NCI-H345 treated with DMSO at 0.1 percent for 48 hours (cell line): ENCODE measurements around the gene CDC42SE2.
"Not testable (repeated sequence)": the region's sequence is repeated elsewhere in the genome, so short reads cannot be mapped to it uniquely, and the experiment has no call there.

Source experiments
- DNase-seq: peaks from one replicate; lab custom pipeline; 2025; ENCODE audit not compliant: unreplicated experiment; lab: John Stamatoyannopoulos, UW

Gene CDC42SE2

DNA sequence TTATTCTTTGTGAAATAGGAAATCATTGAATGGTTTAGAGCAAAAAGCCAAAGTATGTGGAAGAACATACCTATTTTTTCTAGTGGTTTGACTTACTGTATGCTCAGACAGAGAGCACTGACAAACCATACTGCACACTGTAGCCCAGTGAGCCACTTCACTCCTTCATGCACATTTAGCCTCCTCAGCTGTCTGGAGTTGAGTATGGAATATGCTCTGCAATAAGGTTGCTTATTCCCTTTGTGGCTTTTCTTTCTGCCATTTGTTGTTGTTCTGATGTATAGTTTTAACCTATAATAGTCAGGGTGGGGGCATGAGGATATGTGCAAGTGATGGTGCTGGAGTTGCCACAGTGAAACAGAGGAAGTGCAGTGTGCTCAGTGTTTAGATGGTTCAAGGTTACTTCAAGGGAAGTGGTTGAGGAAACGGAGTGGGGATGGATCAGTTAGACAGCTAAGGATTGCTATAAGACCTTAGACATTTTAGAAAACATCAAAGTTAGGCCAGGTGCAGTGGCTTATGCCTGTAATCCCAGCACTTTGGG, 100.7 kb downstream of the CDC42SE2 start:
- no peak for DNase-seq

DNA sequence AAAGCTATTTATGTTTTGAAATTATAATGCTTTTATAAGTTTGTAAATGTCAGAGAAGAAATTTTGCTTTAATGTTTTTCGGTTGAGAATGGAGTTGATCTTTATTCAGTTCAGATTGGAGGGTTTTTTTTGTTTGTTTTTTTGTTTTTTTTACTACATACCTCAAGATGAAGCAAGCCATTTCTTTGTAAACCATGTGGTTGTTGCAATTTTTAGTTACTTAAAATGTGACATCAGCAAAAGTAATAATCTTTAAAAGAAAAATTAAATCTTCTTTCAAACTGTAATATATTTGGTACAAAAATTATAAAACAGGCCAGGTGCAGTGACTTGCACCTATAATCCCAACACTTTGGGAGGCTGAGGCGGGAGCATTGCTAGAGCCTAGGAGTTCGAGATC, 102.6 kb downstream of the CDC42SE2 start:
- DNase-seq = no peak

DNA sequence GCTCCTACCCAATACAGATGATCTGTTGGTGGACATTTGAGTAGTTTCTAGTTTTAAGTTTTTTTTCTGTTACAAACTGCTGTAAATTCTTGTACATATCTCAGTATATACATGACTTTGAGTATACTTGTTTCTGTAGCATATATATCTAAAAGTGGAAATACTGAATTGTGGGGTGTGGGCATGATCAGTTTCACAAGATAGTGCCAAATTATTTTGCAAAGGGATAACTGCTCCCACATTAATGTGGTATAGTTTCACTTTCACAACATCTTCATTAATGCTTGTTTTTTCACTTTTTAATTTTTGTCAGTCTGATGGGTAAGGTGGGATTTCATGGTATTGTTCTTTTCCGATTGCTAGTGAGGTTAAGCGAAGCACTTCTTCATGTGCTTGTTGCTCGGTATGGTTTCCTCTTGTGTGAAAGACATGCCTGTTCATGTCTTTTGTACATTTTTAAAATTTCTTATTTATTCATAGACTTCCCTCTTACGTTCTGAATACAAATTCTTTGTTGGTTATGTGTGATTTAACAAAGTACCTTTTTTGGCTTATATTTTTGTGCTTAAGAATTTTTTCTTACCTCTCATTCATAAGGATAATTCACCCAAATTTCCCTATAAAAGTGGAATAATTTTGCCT, 103.5 kb downstream of the CDC42SE2 start:
- no peak for DNase-seq

DNA sequence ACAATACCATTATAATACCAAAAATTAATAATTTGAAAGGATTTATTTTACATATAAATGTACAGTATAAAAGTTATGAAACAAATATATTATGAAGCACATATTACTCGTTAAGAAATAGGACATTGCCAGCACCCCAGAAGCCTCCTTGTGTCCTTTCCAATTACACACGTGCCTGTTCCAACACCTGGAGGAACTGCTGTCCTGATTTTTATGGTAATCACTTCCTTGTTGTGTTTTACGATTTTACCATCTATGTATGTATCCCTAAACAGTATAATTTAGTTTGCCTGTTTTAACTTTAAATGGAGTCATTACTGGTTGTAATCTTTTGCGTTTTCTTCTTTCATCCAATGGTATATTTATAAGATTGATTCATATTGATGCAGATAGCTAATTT, 105.0 kb downstream of the CDC42SE2 start:
- DNase-seq = no peak

DNA sequence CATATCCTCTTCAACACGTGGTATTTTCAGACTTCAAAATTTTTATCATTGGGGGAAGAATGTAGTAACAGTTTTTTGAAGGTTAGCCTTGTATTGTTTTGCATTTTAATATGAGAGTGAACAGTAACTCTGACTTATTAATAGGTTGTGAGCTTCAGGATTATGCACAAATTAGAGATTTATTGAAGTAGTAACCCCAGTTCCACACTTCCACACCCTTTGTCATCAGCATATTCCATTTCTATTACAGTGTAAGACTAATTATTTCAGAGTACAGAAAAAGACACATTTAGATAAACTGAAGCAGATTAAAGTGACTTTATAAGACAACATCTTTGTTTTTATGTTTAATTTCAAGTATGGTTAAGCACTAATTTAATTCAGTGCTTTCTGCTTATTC, 105.7 kb downstream of the CDC42SE2 start:
- DNase-seq = no peak

DNA sequence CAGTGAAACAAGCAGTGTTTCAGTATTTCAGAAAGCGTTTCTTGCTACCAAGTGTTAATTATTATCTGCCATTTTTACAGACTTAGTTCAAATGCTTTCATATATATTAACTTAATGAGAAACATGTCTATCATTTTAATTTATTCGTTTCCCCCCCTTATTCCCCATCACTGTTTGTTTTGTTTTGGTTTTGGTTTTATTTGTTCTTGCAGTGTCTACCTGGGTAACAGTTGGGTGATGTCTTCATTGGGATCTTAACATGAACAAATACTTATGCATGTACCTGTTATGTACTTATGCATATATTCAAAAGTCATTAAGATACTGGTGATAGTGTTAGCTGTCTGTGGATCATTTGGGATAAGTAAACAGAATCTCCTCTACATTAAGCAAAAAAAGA, 108.0 kb downstream of the CDC42SE2 start:
- DNase-seq = no peak

DNA sequence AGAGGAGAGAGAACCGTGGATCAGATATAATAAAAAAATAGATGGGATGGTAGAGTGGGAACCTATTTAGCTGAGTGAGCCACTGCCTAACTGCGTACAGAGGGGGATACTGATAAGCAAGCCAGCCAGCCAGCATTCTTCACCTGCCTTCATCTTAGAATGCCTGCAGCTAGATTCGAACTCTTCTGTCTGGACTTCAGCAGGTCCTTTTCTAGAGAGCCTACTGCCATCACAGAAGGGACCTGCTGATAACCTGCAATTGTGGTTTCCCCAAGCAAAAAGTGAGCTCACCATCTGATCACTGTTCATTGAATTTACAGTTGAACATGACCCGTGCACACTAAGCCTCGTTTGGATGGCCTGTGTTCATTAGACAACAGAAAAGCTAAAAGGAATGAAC, 109.4 kb downstream of the CDC42SE2 start:
- no peak for DNase-seq

DNA sequence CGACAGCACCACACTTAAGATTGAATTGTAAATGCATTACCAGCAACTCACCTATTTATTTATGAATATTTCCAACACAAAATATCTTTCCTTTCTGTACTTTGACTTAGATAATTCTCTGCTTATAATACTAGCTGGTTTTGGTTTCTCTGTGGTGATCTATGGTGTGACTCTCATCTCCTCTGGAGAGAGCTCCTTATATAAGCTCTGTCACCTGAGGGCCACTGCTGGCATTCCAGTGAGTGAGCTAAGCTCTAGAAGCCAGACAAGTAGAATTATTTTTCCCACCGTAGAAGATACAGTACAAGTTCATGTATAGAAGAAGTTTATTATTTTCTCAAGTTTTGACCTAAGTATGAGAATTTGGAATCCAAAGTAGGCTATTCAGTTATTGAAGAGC, 111.5 kb downstream of the CDC42SE2 start:
- DNase-seq = no peak

DNA sequence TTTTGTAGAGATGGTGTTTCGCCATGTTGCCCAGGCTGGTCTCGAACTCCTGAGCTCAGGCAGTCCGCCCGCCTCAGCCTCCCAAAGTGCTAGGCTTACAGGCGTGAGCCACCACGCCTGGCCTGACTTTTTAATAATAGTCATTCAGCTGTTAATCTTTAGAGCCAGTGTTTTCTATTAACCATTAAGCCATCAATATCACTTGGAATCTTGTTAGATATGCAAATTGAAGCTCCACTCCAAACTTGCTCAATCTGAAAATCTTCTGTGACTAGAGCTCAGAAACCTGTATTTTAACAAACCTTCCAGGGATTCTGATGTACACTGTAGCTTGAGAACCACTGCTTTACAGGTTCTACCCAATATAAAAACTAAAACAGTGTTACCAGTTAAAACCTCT, 113.5 kb downstream of the CDC42SE2 start:
- no peak for DNase-seq

DNA sequence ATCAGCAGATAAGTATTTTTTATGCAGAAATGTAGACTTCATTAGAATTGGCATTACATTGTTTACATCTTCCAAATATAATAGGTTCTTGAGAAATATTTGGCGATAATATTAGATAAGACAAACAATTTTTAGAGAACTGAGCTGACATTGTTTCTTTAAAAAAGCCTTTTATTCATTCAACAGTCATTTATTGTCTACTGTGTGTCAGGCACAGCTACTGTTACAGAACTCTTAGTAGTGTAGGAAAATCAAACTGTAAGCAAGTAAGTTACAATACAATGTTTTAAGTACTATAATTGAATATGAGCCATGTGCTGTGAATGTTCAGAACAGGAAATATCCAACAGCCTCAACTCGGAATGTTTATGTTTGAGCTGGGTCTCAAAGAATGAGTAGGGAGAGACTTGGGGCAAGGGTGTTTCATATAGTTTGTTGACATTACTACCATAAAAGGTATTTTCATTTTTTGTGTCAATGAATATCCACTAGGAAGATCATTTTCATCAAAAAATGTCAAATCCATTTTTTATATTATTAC, 114.0 kb downstream of the CDC42SE2 start:
- no peak for DNase-seq

DNA sequence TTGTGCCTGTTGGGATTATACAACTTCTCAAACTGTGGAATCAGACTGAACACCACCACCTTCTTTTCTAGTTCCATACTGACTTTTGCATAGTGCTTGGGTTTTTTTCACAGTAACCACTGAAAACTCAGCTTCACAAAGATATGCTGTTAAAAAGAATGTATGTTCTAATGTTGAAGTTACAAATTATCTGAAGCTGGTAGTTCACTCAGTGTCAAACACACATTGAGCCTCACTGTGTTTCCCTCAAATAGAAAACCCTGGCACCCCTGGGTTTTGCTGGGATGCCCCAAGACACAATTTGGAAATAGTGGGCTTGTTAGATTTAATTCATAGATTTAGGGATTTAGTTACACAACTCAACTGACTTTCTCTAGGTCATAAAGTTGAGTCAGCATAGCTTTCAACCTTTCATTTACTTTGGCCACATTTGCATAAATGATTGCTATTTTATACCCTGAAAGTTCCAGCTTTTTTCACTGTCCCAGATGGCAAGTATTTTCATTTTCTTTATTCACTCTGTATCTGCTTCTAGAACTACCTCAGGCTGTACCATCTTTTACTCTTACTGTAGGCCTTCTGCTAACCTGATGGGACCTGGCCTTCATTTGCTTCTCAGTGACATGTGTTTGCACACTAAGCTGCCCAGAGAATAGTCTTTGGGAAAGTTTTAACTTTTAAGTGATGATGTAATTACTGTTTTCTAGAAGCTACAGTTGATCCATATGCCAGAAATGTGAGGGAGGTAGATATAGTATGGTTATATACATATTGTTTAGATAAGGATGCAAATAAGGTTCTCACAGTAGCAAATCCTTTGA, 115.1 kb downstream of the CDC42SE2 start:
- DNase-seq = no peak

DNA sequence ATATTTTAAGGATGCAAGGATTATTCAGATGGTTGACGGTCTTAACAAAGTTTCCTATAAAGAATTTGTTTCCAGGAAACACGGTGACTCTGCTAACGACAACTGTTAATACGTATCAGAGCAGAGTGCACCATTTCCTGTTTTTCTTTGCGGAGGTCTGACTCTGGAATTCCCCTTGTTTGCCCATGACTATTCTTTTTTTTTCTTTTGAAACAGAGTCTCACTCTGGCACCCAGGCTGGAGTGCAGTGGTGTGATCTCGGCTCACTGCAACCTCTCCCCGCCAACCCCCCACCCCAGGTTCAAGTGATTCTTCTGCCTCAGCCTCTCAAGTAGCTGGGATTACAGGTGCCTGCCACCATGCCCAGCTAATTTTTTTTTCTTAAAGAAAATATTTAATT, 115.9 kb downstream of the CDC42SE2 start:
- DNase-seq = no peak

DNA sequence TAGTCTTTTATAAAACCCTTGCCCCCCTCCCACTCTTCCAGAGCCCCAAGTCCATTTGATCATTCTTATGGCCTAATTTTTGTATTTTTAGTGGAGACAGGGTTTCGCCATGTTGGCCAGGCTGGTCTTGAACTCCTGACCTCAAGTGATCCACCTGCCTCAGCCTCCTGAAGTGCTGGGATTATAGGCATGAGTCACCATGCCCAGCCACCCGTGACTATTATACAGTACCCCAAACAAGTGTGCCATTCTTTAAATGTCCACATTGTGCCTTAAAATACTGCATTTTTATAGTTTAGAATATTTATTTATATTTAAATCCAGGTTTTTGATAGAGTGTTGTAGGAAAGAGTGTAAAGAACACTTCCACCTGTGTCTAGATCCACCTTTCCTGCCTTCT, 116.4 kb downstream of the CDC42SE2 start:
- DNase-seq = not testable (repeated sequence)

DNA sequence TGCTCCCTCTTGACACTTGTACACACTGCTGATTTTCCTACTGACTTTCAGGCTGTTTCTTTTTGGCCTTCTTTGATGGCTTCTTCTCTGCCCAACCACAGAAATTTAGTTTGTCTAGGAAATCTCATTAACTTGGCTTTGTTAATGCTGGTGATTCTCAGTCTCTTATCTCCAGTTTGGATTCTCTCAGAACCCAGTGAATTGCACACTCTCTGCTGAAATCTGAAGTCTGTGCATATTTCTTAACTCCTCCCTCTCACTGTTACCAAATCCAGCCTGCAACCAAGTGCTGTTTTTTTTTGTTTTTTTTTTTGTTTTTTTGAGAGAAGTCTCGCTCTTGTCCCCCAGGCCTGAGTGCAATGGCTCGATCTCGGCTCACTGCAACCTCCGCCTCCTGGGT, 117.2 kb downstream of the CDC42SE2 start:
- no peak for DNase-seq

DNA sequence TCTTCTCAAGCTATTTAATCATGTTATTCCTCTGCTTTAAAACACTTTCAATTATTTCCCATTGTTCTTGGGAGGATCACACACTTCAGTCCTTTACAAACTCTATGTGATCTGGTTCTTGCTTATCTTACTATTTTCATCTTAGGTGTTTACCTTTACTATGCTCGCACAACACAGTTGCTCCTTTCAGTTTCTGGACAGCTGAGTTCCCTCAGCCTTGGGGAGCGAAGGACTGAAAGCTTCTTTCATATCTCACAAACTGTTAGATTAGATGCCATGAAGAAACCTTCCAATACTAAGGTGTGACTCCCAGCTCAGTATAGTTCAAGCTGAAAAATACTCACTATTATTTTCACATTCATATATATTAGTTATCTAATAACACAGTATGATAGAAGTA, 117.9 kb downstream of the CDC42SE2 start:
- DNase-seq = no peak

DNA sequence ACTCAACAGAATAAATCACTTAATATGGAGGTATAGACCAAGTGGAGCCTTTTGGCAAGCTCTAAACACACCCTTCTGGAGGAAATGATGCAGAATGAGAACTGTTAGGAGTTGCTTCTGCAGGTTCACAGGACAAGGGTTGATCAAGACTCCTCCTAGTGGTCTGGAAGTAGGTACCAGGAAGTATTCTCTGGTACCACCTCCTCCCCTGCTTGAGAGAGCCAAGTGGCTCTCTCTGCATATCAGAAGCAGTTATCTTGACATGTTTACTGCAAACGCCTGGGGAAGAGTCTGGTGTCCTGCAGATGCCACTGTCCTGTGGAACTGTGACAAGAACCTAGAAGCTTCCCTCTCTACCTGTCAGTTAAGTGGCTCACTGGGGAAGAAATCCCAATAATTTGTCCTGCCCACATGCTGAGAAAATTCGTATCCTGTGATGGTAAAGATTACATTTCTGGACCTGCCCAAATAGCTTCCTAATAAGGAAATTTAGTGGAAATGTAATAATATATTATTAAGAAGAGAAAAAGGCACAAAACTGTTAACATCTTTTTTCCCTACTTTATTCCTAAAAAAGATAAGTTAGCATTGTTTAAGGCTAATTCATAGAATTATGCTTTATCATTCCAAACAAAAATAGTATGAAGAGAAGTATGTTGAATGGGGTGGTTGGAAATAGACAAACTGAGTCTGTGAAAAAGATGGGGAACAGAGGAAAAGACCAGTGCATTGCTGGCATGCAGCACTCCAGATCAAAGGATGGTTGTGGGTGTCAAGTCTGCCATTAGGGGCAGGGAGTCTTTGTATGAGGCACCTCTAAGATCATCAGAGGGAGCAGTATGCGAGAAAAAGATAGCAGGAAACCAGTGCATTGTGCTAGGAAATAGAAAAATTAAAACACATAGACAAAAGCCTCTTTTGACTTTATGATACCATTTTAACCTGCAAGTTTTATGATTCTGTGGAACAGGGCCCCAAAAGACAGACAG, 118.8 kb downstream of the CDC42SE2 start:
- DNase-seq = peak; percentile 6

DNA sequence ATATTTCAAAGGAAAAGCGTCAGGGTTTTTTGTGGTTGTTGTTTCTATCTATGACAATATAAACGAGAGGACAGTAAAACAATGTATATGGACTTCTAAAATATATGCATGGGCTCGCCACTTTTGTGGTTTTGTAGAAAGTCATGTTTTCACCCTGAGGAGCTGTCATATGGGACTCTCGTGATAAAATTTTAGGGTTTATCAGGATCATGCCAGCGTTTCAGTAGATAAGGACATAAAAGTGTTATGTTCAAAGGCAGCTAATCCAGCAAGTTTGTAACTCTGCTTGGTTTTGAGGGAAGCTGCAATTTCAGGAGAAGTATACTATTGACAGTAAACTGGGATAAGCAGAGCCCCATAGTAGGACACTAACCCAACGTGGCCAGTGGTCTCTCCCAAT, 120.3 kb downstream of the CDC42SE2 start:
- no peak for DNase-seq

DNA sequence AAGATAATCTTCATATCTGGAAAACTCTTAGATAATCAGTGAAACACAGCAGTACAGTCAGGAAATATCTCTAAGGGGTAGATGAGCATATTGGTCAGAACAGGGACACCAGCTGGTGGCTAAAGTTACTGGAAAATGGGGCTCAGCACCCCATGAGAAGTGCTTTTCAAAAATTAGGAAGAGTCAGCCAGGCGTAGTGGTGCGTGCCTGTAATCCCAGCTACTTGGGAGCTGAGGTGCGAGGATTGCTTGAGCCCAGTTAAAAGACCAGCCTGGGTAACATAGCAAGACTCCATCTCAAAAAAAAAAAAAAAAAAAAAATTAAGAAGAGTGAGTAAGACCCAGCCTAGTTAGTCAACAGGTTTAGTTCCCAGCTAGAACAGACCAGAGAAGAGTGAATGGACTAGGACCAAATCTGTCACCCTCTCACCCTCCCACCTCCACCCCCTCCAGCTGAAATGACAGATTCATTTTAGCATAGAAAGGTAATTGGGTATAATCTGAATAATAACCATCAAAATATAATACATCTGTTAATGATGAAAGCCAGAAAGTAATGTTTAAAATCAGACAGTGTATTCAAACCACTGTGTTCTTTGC, 120.9 kb downstream of the CDC42SE2 start:
- DNase-seq = no peak

DNA sequence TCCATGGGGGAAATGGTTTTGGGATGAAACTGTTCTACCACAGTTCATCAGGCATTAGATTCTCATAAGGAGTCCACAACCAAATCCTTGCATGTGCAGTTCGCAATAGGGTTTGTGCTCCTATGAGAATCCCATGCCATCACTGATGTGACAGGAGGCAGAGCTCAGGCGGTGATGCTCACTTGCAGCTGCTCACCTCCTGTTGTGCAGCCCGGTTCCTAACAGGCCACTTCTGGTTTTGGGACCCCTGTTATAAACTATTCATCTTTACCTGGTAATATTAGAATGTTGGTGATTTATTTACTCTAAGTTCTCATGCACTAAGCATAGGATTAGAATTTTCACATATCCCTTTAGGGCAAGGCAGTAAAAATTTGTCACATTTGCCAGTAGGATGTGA, 122.3 kb downstream of the CDC42SE2 start:
- no peak for DNase-seq

DNA sequence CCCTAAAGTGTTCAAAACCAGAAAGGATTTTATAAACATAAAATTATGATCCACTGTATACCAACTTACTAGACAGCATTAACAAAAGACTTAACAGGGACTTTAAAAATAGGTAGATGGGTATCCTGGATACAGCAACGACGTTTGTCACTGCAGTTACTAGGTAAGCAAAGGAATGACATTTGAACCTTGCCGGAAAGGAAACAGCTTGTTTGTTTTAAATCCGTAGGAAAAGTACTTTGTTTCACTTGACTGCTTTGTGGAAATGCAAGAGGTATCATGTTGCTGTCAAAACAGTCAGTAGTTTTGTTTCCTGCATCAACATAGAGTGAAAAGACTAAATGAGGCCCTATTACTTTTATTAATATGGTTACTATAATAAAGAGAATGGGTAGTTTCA, 122.9 kb downstream of the CDC42SE2 start:
- peak; percentile 0 for DNase-seq

DNA sequence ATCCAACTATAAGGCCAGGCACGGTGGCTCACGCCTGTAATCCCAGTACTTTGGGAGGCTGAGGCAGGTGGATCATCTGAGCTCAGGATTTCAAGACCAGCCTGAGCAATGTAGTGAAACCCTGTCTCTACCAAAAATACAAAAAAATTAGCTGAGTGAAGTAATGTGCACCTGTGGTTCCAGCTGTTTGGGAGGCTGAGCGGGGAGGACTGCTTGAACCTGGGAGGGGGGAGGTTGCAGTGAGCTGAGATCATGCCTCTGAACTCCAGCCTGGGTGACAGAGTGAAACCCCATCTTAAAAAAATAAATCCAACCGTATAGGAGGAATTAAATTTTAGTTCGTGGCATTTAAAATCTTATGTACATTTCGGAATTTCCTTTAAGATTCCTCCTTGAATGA, 123.4 kb downstream of the CDC42SE2 start:
- no peak for DNase-seq
